GM12873 (cell line): ENCODE results near the gene OR52K2.

ENCODE experiments used
- TF ChIP-seq, protein P1 (sequence below): IDR thresholded peaks from 2 replicates; pipeline ENCODE4 v1.5.1; 2012; ENCODE audit warnings: low read depth, mild to moderate bottlenecking, moderate library complexity, low read length, control low read depth; ENCODE audit not compliant: insufficient read depth; ENCODE audit errors: missing control alignments

The OR52K2 gene

DNA sequence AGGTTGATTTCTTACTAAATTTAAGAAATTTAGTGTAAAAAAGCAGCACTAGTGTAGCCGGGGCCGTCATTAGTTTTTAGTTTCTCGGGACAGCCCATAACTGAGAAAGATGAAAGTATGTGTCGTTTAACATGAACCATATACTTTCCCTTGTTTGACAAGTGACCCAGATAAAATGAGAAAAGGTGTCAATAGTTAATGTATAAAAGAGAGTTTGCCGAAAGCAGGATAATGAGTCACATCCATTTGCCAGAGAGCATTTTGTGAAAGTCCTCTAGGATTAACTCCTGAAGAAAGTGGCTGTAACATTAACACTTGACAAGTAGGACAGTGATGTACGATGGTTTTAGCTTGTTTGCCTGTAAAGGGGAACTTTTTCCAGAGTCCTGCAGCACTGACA, 46.9 kb downstream of the OR52K2 start:
- TF ChIP-seq, protein P1, sequence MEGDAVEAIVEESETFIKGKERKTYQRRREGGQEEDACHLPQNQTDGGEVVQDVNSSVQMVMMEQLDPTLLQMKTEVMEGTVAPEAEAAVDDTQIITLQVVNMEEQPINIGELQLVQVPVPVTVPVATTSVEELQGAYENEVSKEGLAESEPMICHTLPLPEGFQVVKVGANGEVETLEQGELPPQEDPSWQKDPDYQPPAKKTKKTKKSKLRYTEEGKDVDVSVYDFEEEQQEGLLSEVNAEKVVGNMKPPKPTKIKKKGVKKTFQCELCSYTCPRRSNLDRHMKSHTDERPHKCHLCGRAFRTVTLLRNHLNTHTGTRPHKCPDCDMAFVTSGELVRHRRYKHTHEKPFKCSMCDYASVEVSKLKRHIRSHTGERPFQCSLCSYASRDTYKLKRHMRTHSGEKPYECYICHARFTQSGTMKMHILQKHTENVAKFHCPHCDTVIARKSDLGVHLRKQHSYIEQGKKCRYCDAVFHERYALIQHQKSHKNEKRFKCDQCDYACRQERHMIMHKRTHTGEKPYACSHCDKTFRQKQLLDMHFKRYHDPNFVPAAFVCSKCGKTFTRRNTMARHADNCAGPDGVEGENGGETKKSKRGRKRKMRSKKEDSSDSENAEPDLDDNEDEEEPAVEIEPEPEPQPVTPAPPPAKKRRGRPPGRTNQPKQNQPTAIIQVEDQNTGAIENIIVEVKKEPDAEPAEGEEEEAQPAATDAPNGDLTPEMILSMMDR, result no peak

DNA sequence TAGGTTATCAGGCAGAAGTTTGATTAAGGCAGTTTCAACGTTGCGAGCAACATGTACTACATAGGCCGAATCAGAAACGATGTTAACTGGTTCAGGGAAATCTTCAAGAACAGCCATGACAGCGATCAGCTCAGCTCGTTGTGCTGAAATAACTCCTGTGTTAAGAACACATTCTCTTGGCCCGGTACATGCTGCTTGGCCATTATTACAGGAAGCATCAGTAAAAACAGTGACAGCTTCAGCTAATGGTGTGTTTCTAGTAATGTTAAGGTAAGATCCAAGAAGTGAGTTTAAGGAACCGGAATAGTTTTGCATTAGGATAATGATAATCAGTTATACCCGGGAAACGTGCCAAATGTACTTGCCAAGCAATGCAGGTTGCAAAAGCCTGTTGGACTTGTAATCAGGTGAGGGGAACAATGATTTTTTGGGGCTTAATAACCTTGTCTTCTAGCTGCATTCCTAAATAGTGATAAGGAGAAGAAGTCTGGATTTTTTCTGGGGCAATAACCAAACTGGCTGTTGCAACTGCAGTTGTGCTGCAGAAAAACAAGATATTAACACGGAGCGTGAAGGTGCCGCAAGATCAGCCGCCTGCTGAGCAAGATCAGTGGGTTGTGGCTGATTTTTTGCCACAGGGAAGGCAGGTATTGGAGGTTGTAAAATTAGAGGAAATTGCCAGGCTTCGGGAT, 47.6 kb downstream of the OR52K2 start:
- TF ChIP-seq, protein P1, result no peak
